ENCODE data around the gene LSP1. TPM values are rescaled to one million over a fixed set of nuclear protein-coding genes. Genes with fewer than 3 reads are reported as not detected.

Gene LSP1
- total and polyA plus RNA-seq, 2 of the 4 experiments (the other 2 are of a cell fraction), result not detected

- peaks cover 10% of the 10 kb centered on the region for H3K27me3 ChIP-seq (ENCODE audit: control insufficient read depth, insufficient read depth, low read length)
- POLR2A ChIA-PET (ENCODE audit: unreplicated experiment), result no interaction called here
- no peak overlapping the region for H3K14ac ChIP-seq (replicated peaks; ENCODE audit: low read depth, low read length)
- ATAC-seq (ENCODE audit: low read depth), result no peak
- no peak overlapping the region for H3K4me3 ChIP-seq (ENCODE audit: insufficient read depth, low read depth, low read length)
- H2BK15ac ChIP-seq (ENCODE audit: low read depth, low read length), result no peak overlapping the region
- TF ChIP-seq NFE2L2 (IDR thresholded peaks at IDR 0.05; ENCODE audit: low read depth, low read length), result no peak
- TF ChIP-seq RAD21 (IDR thresholded peaks at IDR 0.05; ENCODE audit: low read length), result no peak
- TF ChIP-seq SMC3 (IDR thresholded peaks at IDR 0.05; ENCODE audit: low read depth, low read length), result no peak
- no peak for TF ChIP-seq RFX5 (IDR thresholded peaks at IDR 0.05; ENCODE audit: low read depth, low read length)
- TF ChIP-seq CHD1 (IDR thresholded peaks at IDR 0.05; ENCODE audit: low read depth, low read length), result no peak
- no peak for TF ChIP-seq FOS (IDR thresholded peaks at IDR 0.05; ENCODE audit: low read depth, low read length)
- TF ChIP-seq USF2 (IDR thresholded peaks at IDR 0.05; ENCODE audit: low read depth, low read length), result no peak
- TF ChIP-seq CEBPB (IDR thresholded peaks at IDR 0.05; ENCODE audit: low read depth, low read length), result no peak
- H2BK5ac ChIP-seq (ENCODE audit: low read depth, low read length, poor library complexity, severe bottlenecking), result no peak overlapping the region
- H2AK5ac ChIP-seq (ENCODE audit: low read depth, low read length), result no peak overlapping the region
- H2BK20ac ChIP-seq (ENCODE audit: low read depth, low read length), result no peak overlapping the region
- no CpG with 5 or more reads among the region's 29 CpGs for WGBS, 2 experiments (ENCODE audit: extremely low coverage in 2 of 2, insufficient read length in 1 of 2)
- H3K4me1 ChIP-seq (ENCODE audit: control insufficient read depth, insufficient read depth, low read length), result no peaks in the 10 kb centered on the region
- in situ Hi-C loops (cut with MboI; ENCODE audit: low sequenced_read_pairs), result no loop called here
- no peak overlapping the region for H3K27ac ChIP-seq (ENCODE audit: insufficient read depth, low read length)
- no peaks in the 10 kb centered on the region for H3K9me1 ChIP-seq (ENCODE audit: insufficient read depth, low read length)
- CTCF ChIA-PET, result no interaction called here
- H4K20me1 ChIP-seq (ENCODE audit: insufficient read depth, low read length), result no peaks in the 10 kb centered on the region; the same call in 1 of the 2 replicates
- no peak overlapping the region for H3K4ac ChIP-seq (ENCODE audit: low read depth, low read length)
- H3K18ac ChIP-seq (ENCODE audit: low read depth, low read length), result no peak overlapping the region
- BruUV-seq (replicated peaks), result no TSS peak
- H3K9ac ChIP-seq (ENCODE audit: low read depth, low read length), result no peak overlapping the region
- no peak overlapping the region for H3K56ac ChIP-seq (ENCODE audit: extremely low read depth, insufficient read depth, low read length)
- DNase-seq, result no peak
- no peak overlapping the region for H4K91ac ChIP-seq (ENCODE audit: insufficient read depth, low read depth, low read length)
- no peak overlapping the region for H4K8ac ChIP-seq (ENCODE audit: low read depth in 2 of 2, low read length in 2 of 2)
- H3K79me1 ChIP-seq (ENCODE audit: low read depth in 1 of 2, low read length in 2 of 2), result no peaks in the 10 kb centered on the region
- no peaks in the 10 kb centered on the region for H3K9me3 ChIP-seq (ENCODE audit: control insufficient read depth, insufficient read depth, low read length)
- H3K4me2 ChIP-seq (ENCODE audit: low read depth, low read length), result no peak overlapping the region
- H2AFZ ChIP-seq (replicated peaks; ENCODE audit: low read length, poor library complexity), result no peak overlapping the region
- H4K5ac ChIP-seq (ENCODE audit: low read depth, low read length), result no peak overlapping the region
- H3K23ac ChIP-seq (ENCODE audit: low read depth, low read length), result no peak overlapping the region
- no peaks in the 10 kb centered on the region for H3K36me3 ChIP-seq (ENCODE audit: control insufficient read depth, insufficient read depth, low read length)
- intact Hi-C loops (cut with micrococcal nuclease), result no loop called here
- dilution Hi-C loops (cut with HindIII; ENCODE audit: low sequenced_read_pairs, unreplicated experiment), result no loop called here
- no peak overlapping the region for H2BK120ac ChIP-seq (ENCODE audit: low read depth, low read length)
- H2AK9ac ChIP-seq (replicated peaks; ENCODE audit: low read depth, low read length, poor library complexity), result no peak overlapping the region
Observed at GRCh38 chr11:1918436-1919315, 65.8 kb downstream of the LSP1 start.
